Kidney (tissue), 14 donors: ENCODE measurements around the gene PALB2. TPM values are rescaled to one million over a fixed set of nuclear protein-coding genes. Genes with fewer than 3 reads are reported as not detected.

Experiments
- DNase-seq, 5 donors: peaks; one replicate each; pipeline ENCODE4 v3.0.0-alpha.2; 2013 to 2020
- FAIRE-seq: peaks from 2 replicates; lab custom pipeline; 2012; peaks lifted over from hg19 to GRCh38; lab: Jason Lieb, UNC
- H3K27ac ChIP-seq, 2 donors: one replicate each; pipeline ENCODE4 v1.7.0; 2013; ENCODE audit warnings: low read depth in 2 of 2, low read length in 2 of 2, inconsistent platforms in 1 of 2
- H3K27me3 ChIP-seq: one replicate; pipeline ENCODE4 v1.7.1; 2013; ENCODE audit warnings: low read length, inconsistent platforms; ENCODE audit not compliant: control insufficient read depth, insufficient read depth
- H3K36me3 ChIP-seq, 3 donors: one replicate each; pipeline versions ENCODE4 v1.7.0 to v1.7.1; 2013; ENCODE audit warnings: low read length in 3 of 3, control low read depth in 1 of 3, inconsistent platforms in 1 of 3; ENCODE audit not compliant: insufficient read depth in 3 of 3, control insufficient read depth in 2 of 3
- H3K4me1 ChIP-seq, 3 donors: one replicate each; pipeline versions ENCODE4 v1.7.0 to v1.7.1; 2013; ENCODE audit warnings: low read length in 3 of 3, inconsistent platforms in 1 of 3, low read depth in 1 of 3; ENCODE audit not compliant: control insufficient read depth in 2 of 3, insufficient read depth in 2 of 3
- H3K4me3 ChIP-seq, 3 donors: one replicate each; pipeline versions ENCODE4 v1.7.0 to v1.8.1; 2013; ENCODE audit warnings: low read length in 3 of 3, control low read depth in 1 of 3, inconsistent platforms in 1 of 3
- H3K9ac ChIP-seq, 3 donors: one replicate each; pipeline versions ENCODE4 v1.7.0 to v1.7.1; 2013; ENCODE audit warnings: low read length in 3 of 3, control low read depth in 1 of 3, inconsistent platforms in 1 of 3
- H3K9me3 ChIP-seq, 3 donors: one replicate each; pipeline versions ENCODE4 v1.7.0 to v1.7.1; 2013; ENCODE audit warnings: low read length in 3 of 3, control low read depth in 1 of 3, inconsistent platforms in 1 of 3; ENCODE audit not compliant: control insufficient read depth in 2 of 3, insufficient read depth in 1 of 3
- CTCF ChIP-seq: IDR thresholded peaks from 3 replicates; pipeline ENCODE4 v1.5.1; 2012; ENCODE audit warnings: mild to moderate bottlenecking, moderate library complexity, borderline replicate concordance; ENCODE audit not compliant: insufficient read depth; ENCODE audit errors: extremely low read depth
- intact Hi-C: fragments of 100-400 bp; cut with DNase I; formaldehyde crosslinking; loops from one replicate; pipeline ENCODE4 v1.11.1; 2022
- polyA plus RNA-seq: library from polyadenylated mRNA; stranded (reverse); fragments of 350-450 nt; fragmentation: Illumina TruSeq; extraction: RNeasy Lipid Tissue Mini Kit (QIAGEN cat#74804); gene quantifications from one replicate; pipeline ENCODE4 v1.2.3, GENCODE V29; 2014; ENCODE audit warnings: low read depth, low replicate concordance; ENCODE audit not compliant: insufficient read depth
- total RNA-seq: library from RNA; stranded (reverse); fragmentation: NEBNext Ultra II Directional; extraction: Animal tissue kit (Norgen Biotek cat#: 25700); gene quantifications from one replicate; pipeline ENCODE4 v1.2.1, GENCODE V29; 2021
- donor health status: control.
- donor health status: control.
- donor health status: control.
- donor health status: control.
- donor health status: control.
- donor health status: DM: yes; HTN: yes; CAD: no.
- donor health status: Normal renal cell carcinoma (clear cell type).

Gene PALB2
- total and polyA plus RNA-seq, 2 donors from 2014 or later = 5.7 to 11.7 TPM

GRCh38 chr16:23578101-23578830, 62.8 kb downstream of the PALB2 start:
- H3K27ac ChIP-seq = no peak overlapping the region
- no peak for FAIRE-seq

GRCh38 chr16:23577493-23577892, 63.6 kb downstream of the PALB2 start:
- Histone ChIP-seq H3K36me3 (peaks cover 15 to 38% (median 18%) of the 10 kb centered on the region in 3 donors), H3K27me3 (no peaks in the 10 kb centered on the region), H3K9ac (no peak overlapping the region), H3K27ac (no peak overlapping the region), H3K4me1 (no peaks in the 10 kb centered on the region), H3K9me3 (no peaks in the 10 kb centered on the region), H3K4me3 (no peak overlapping the region)
- intact Hi-C loops = no loop called here
- no peak for FAIRE-seq
- DNase-seq = no peak
- no peak for TF ChIP-seq CTCF

More at GRCh38 chr16:23578101-23578830, 62.8 kb downstream of the PALB2 start:
- no peaks in the 10 kb centered on the region for H3K9me3 ChIP-seq
- TF ChIP-seq CTCF = no peak
- peak in 1 of 5 donors; percentile 11 for DNase-seq
- no peak overlapping the region for H3K4me3 ChIP-seq
- H3K27me3 ChIP-seq = no peaks in the 10 kb centered on the region
- H3K4me1 ChIP-seq = no peaks in the 10 kb centered on the region
- peaks cover 15 to 38% (median 18%) of the 10 kb centered on the region in 3 donors for H3K36me3 ChIP-seq
- intact Hi-C loops = no loop called here
- no peak overlapping the region for H3K9ac ChIP-seq

- H3K9me3 ChIP-seq = no peaks in the 10 kb centered on the region
- H3K4me3 ChIP-seq = no peak overlapping the region
- no peak overlapping the region for H3K27ac ChIP-seq
- intact Hi-C loops = no loop called here
- TF ChIP-seq CTCF = no peak
- no peaks in the 10 kb centered on the region for H3K4me1 ChIP-seq
- DNase-seq = no peak
- H3K27me3 ChIP-seq = no peaks in the 10 kb centered on the region
- no peak for FAIRE-seq
- H3K36me3 ChIP-seq = peaks cover 12 to 42% (median 18%) of the 10 kb centered on the region in 3 donors
- no peak overlapping the region for H3K9ac ChIP-seq
Observed at GRCh38 chr16:23575834-23576233, 65.3 kb downstream of the PALB2 start.
